ENCODE results near the gene NCOR1. TPM values are rescaled to one million over a fixed set of nuclear protein-coding genes. Genes with fewer than 3 reads are reported as not detected.

Gene NCOR1
- total and polyA plus RNA-seq, 9 of the 15 experiments (the other 6 are each of a cell fraction or from before 2014, with no cell fraction given), result 20.2 to 66.5 (median 50.9) TPM

DNA sequence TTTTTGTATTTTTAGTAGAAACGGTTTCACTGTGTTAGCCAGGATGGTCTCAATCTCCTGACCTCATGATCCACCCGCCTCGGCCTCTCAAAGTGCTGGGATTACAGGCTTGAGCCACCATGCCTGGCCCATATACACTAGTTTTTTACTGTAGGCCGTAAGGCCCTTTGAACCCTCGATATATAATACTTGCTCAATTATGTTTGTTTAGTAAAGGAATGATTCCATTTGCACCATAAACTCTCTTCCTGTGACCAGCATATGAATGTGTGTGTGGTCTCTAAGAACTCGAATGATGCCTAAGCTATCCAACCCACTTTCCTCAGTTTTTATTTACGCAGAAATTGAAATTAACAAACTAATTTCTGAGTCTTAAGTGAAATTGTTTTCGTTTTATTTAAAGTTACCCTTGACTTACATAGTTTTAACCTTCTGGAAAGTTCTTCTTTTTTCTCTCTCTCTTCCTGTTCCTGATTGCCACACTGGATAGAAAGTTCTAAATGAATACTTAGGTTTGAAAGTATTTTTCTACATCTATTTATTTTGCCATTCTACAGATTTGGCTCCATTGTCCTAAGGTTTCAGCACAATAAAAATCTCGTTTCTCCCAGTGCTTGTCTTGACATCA lies 39.6 kb upstream of the NCOR1 start:
- TF ChIP-seq, protein P1, sequence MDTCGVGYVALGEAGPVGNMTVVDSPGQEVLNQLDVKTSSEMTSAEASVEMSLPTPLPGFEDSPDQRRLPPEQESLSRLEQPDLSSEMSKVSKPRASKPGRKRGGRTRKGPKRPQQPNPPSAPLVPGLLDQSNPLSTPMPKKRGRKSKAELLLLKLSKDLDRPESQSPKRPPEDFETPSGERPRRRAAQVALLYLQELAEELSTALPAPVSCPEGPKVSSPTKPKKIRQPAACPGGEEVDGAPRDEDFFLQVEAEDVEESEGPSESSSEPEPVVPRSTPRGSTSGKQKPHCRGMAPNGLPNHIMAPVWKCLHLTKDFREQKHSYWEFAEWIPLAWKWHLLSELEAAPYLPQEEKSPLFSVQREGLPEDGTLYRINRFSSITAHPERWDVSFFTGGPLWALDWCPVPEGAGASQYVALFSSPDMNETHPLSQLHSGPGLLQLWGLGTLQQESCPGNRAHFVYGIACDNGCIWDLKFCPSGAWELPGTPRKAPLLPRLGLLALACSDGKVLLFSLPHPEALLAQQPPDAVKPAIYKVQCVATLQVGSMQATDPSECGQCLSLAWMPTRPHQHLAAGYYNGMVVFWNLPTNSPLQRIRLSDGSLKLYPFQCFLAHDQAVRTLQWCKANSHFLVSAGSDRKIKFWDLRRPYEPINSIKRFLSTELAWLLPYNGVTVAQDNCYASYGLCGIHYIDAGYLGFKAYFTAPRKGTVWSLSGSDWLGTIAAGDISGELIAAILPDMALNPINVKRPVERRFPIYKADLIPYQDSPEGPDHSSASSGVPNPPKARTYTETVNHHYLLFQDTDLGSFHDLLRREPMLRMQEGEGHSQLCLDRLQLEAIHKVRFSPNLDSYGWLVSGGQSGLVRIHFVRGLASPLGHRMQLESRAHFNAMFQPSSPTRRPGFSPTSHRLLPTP (IDR thresholded peaks at IDR 0.05; ENCODE audit: borderline replicate concordance, extremely low read depth, insufficient read length), result no peak
- no peak for TF ChIP-seq ZC3H11A (IDR thresholded peaks at IDR 0.05; ENCODE audit: low read depth, low read length)
- TF ChIP-seq, protein P2, sequence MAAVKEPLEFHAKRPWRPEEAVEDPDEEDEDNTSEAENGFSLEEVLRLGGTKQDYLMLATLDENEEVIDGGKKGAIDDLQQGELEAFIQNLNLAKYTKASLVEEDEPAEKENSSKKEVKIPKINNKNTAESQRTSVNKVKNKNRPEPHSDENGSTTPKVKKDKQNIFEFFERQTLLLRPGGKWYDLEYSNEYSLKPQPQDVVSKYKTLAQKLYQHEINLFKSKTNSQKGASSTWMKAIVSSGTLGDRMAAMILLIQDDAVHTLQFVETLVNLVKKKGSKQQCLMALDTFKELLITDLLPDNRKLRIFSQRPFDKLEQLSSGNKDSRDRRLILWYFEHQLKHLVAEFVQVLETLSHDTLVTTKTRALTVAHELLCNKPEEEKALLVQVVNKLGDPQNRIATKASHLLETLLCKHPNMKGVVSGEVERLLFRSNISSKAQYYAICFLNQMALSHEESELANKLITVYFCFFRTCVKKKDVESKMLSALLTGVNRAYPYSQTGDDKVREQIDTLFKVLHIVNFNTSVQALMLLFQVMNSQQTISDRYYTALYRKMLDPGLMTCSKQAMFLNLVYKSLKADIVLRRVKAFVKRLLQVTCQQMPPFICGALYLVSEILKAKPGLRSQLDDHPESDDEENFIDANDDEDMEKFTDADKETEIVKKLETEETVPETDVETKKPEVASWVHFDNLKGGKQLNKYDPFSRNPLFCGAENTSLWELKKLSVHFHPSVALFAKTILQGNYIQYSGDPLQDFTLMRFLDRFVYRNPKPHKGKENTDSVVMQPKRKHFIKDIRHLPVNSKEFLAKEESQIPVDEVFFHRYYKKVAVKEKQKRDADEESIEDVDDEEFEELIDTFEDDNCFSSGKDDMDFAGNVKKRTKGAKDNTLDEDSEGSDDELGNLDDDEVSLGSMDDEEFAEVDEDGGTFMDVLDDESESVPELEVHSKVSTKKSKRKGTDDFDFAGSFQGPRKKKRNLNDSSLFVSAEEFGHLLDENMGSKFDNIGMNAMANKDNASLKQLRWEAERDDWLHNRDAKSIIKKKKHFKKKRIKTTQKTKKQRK (IDR thresholded peaks at IDR 0.05; ENCODE audit: borderline replicate concordance, low read depth, low read length), result no peak
- TF ChIP-seq KAT8 (IDR thresholded peaks at IDR 0.05; ENCODE audit: low read depth), result no peak
- no peak for TF ChIP-seq TOE1 (IDR thresholded peaks at IDR 0.05; ENCODE audit: borderline replicate concordance)
- TF ChIP-seq TOE1 (CRISPR knock-in tag; IDR thresholded peaks at IDR 0.05; ENCODE audit: borderline replicate concordance, low read depth), result no peak
- TF ChIP-seq MYNN (IDR thresholded peaks at IDR 0.05), result no peak
- no peak for TF ChIP-seq MYNN (CRISPR knock-in tag; IDR thresholded peaks at IDR 0.05)
- TF ChIP-seq MEF2A (IDR thresholded peaks at IDR 0.05; ENCODE audit: control insufficient read depth, low read depth, low read length), result no peak
- TF ChIP-seq, protein P3, sequence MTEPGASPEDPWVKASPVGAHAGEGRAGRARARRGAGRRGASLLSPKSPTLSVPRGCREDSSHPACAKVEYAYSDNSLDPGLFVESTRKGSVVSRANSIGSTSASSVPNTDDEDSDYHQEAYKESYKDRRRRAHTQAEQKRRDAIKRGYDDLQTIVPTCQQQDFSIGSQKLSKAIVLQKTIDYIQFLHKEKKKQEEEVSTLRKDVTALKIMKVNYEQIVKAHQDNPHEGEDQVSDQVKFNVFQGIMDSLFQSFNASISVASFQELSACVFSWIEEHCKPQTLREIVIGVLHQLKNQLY (CRISPR knock-in tag; conservative IDR thresholded peaks at IDR 0.05), result no peak
- TF ChIP-seq SMC3 (conservative IDR thresholded peaks at IDR 0.05; ENCODE audit: insufficient read depth, low read depth, low read length), result no peak
- no peak for TF ChIP-seq ZNF583 (CRISPR knock-in tag; IDR thresholded peaks at IDR 0.05)
- TF ChIP-seq, protein P4, sequence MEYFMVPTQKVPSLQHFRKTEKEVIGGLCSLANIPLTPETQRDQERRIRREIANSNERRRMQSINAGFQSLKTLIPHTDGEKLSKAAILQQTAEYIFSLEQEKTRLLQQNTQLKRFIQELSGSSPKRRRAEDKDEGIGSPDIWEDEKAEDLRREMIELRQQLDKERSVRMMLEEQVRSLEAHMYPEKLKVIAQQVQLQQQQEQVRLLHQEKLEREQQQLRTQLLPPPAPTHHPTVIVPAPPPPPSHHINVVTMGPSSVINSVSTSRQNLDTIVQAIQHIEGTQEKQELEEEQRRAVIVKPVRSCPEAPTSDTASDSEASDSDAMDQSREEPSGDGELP (CRISPR knock-in tag; IDR thresholded peaks at IDR 0.05; ENCODE audit: borderline replicate concordance), result no peak
- no peak for TF ChIP-seq RBBP5 (IDR thresholded peaks at IDR 0.05; ENCODE audit: borderline replicate concordance, insufficient read depth, low read length, poor library complexity, severe bottlenecking)
- no peak for DNase-seq (ENCODE audit: extremely low read depth in 1 of 4, low spot score in 3 of 4)
- H3K4me1 ChIP-seq (replicated peaks in 1 of 2; ENCODE audit: control insufficient read depth in 2 of 2, insufficient read depth in 2 of 2, low read length in 2 of 2), result no peaks in the 10 kb centered on the region; a peak in 2 of 5 replicates
- intact Hi-C loops (cut with micrococcal nuclease) (no loop called here), in situ Hi-C loops (cut with MboI) (no loop called here)
- no peak for ATAC-seq
- H3K9me1 ChIP-seq (ENCODE audit: control insufficient read depth, insufficient read depth, low read length), result no peaks in the 10 kb centered on the region
- no peak for FAIRE-seq
- WGBS (ENCODE audit: insufficient coverage, low coverage, missing lambda C conversion rate), result 76% methylated on average over 8 of the region's 9 CpGs
- no peaks in the 10 kb centered on the region for H3K27me3 ChIP-seq (ENCODE audit: control insufficient read depth in 2 of 2, insufficient read depth in 2 of 2, low read length in 2 of 2)
- H3K4me2 ChIP-seq (ENCODE audit: insufficient read depth, low read length), result no peak overlapping the region
- ChIA-PET POLR2A (interaction anchor here (1.2 kb wide), 1 partner anchor 31 kb away, joined by 3 read pairs; no protein-coding TSS in a partner anchor), CTCF (ENCODE audit: low intra/inter-chr PET ratio) (no interaction called here)
- H3K36me3 ChIP-seq (ENCODE audit: control insufficient read depth, insufficient read depth, low read length), result no peaks in the 10 kb centered on the region
- no peak overlapping the region for H3K4me3 ChIP-seq
- H4K20me1 ChIP-seq (replicated peaks; ENCODE audit: control insufficient read depth, insufficient read depth, low read length), result no peaks in the 10 kb centered on the region
- BruUV-seq (replicated peaks), result no TSS peak
- H3K9ac ChIP-seq (ENCODE audit: insufficient read depth in 1 of 2, low read depth in 2 of 2, low read length in 2 of 2), result no peak overlapping the region
- H2AFZ ChIP-seq (ENCODE audit: low read depth, low read length), result no peak overlapping the region
- no peaks in the 10 kb centered on the region for H3K9me3 ChIP-seq (replicated peaks; ENCODE audit: control insufficient read depth, insufficient read depth, low read depth, low read length)
- no peaks in the 10 kb centered on the region for H3K79me2 ChIP-seq (ENCODE audit: control insufficient read depth, insufficient read depth, low read length)
- peak overlapping the region; percentile 55; the same call in 1 of the 3 replicates for H3K27ac ChIP-seq (ENCODE audit: extremely low read depth, low read depth, low read length)
